Uterus (tissue), 4 donors: ENCODE data around the gene MON1B. TPM values are rescaled to one million over a fixed set of nuclear protein-coding genes. Genes with fewer than 3 reads are reported as not detected.

Experiments used
- DNase-seq, 2 donors: peaks; one replicate each; pipeline ENCODE4 v3.0.0-alpha.2; 2019 to 2020
- H3K27ac ChIP-seq, 2 donors: fragments of 200-600 bp; sonication (generic); 1 replicate in 1 of 2; 2 replicates in 1 of 2; pipeline ENCODE4 v1.5.1; 2016 to 2018
- H3K27me3 ChIP-seq, 2 donors: fragments of 200-600 bp; sonication (generic); one replicate each; pipeline ENCODE4 v1.5.1; 2018 to 2019; ENCODE audit warnings: control low read depth in 1 of 2
- H3K36me3 ChIP-seq, 2 donors: fragments of 200-600 bp; sonication (generic); one replicate each; pipeline ENCODE4 v1.5.1; 2019; ENCODE audit warnings: control low read depth in 1 of 2
- H3K4me1 ChIP-seq, 2 donors: fragments of 200-600 bp; sonication (generic); one replicate each; pipeline ENCODE4 v1.5.1; 2018 to 2019; ENCODE audit warnings: control low read depth in 1 of 2
- H3K4me3 ChIP-seq, 2 donors: fragments of 200-600 bp; sonication (generic); 1 replicate in 1 of 2; 2 replicates in 1 of 2; pipeline ENCODE4 v1.5.1; 2018 to 2019; ENCODE audit warnings: mild to moderate bottlenecking in 1 of 2
- H3K9me3 ChIP-seq, 2 donors: fragments of 200-600 bp; sonication (generic); one replicate each; pipeline ENCODE4 v1.5.1; 2019; ENCODE audit warnings: control low read depth in 1 of 2
- CTCF ChIP-seq, 4 experiments: fragments of 200-600 bp in 2 of 4; fragments of 450-650 bp in 2 of 4; sonication (generic) in 2 of 4; IDR thresholded peaks; one replicate each; pipeline ENCODE4 v1.5.1; 2016 to 2019; ENCODE audit warnings: antibody characterized with exemption in 4 of 4, mild to moderate bottlenecking in 2 of 4, moderate library complexity in 1 of 4
- POLR2A ChIP-seq, 2 donors: fragments of 450-650 bp; IDR thresholded peaks; one replicate each; pipeline ENCODE4 v1.6.1; 2016; ENCODE audit warnings: antibody characterized with exemption in 2 of 2, mild to moderate bottlenecking in 1 of 2, moderate library complexity in 1 of 2
- intact Hi-C: fragments of 100-400 bp; cut with DNase I; formaldehyde crosslinking; loops from one replicate; pipeline ENCODE4 v1.15.1; 2023; ENCODE audit warnings: low total_unique reads
- total RNA-seq, 4 donors: library from RNA; depleted of rRNA in 3 of 4; stranded (reverse); fragments of >200 nt in 3 of 4; gene quantifications; one replicate each; pipeline versions ENCODE4 v1.1.0 to v1.2.4, GENCODE V29; 2014 to 2023
- donor health status: DM: yes; HTN: yes; CAD: no.

Gene MON1B
- total RNA-seq, 4 donors from 2014 or later: 1.3 to 35.8 (median 20.2) TPM

- H3K27me3 ChIP-seq: no peaks in the 10 kb centered on the region
- no peak for DNase-seq
- H3K4me3 ChIP-seq: peak overlapping the region; percentile 69 to 97
- H3K9me3 ChIP-seq: no peaks in the 10 kb centered on the region
- no peaks in the 10 kb centered on the region for H3K36me3 ChIP-seq
- H3K27ac ChIP-seq: peak overlapping the region; percentile 94 to 95
- no peaks in the 10 kb centered on the region for H3K4me1 ChIP-seq
- TF ChIP-seq CTCF (IDR thresholded peaks at IDR 0.05) (no peak), POLR2A (IDR thresholded peaks at IDR 0.05) (no peak)
- intact Hi-C loops: no loop called here
These were observed 856 bp upstream of the MON1B start for GRCh38 chr16:77190190-77190477.

DNA sequence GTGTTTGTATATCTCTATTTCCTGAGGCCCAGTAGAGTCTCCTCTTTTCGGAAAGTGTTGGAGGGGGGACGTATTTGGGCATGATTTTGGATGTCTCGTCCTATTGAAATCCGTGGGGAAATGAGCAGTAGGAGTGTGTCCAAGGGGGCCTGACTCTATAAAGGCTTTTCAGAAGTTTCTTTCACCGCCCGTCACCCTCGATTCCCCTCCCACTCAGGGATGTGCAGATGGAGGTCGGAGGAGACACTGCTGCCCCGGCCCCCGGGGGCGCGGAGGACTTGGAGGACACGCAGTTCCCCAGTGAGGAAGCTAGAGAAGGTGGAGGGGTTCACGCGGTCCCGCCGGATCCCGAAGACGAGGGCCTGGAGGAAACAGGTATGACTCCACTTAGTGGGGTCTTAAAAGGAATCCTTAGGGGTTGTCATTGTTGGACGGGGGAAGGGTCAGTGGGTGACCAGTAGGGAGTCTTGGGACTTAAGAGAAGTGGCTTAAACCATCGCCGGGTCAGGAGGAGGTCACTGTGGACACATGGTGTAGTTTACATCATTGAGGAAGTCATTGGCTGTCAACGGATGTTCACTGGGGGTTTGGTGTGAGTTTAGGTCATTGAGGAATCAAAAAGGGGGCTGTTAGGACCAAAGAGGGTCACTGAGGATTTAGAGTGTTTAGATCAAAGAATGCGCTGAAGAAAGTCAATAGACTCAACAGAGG, 424 bp downstream of the MON1B start:
- intact Hi-C loops: no loop called here
- peak overlapping the region; percentile 69 to 97 for H3K4me3 ChIP-seq
- DNase-seq: peak; percentile 31 to 34
- TF ChIP-seq CTCF (IDR thresholded peaks at IDR 0.05) (no peak), POLR2A (IDR thresholded peaks at IDR 0.05) (no peak)
- no peaks in the 10 kb centered on the region for H3K4me1 ChIP-seq
- no peaks in the 10 kb centered on the region for H3K36me3 ChIP-seq
- H3K27ac ChIP-seq: peak overlapping the region; percentile 94 to 95
- H3K9me3 ChIP-seq: no peaks in the 10 kb centered on the region
- no peaks in the 10 kb centered on the region for H3K27me3 ChIP-seq

- Histone ChIP-seq H3K36me3 (no peaks in the 10 kb centered on the region), H3K27me3 (no peaks in the 10 kb centered on the region), H3K4me1 (no peaks in the 10 kb centered on the region), H3K4me3 (no peak overlapping the region), H3K9me3 (no peaks in the 10 kb centered on the region), H3K27ac (no peak overlapping the region)
- DNase-seq: no peak
- intact Hi-C loops: no loop called here
- TF ChIP-seq CTCF (IDR thresholded peaks at IDR 0.05): no peak
These were observed 2.4 kb downstream of the MON1B start for GRCh38 chr16:77193377-77193776.

GRCh38 chr16:77194295-77195231, 3.6 kb downstream of the MON1B start:
- H3K4me1 ChIP-seq: no peaks in the 10 kb centered on the region
- no peak for DNase-seq
- H3K27me3 ChIP-seq: no peaks in the 10 kb centered on the region
- no peak overlapping the region for H3K4me3 ChIP-seq
- no peaks in the 10 kb centered on the region for H3K36me3 ChIP-seq
- H3K27ac ChIP-seq: no peak overlapping the region
- H3K9me3 ChIP-seq: no peaks in the 10 kb centered on the region
- no peak for TF ChIP-seq POLR2A (IDR thresholded peaks at IDR 0.05)
- TF ChIP-seq CTCF (IDR thresholded peaks at IDR 0.05): no peak
- intact Hi-C loops: no loop called here

- no peak for DNase-seq
- Histone ChIP-seq H3K27ac (no peak overlapping the region), H3K4me3 (no peak overlapping the region), H3K27me3 (no peaks in the 10 kb centered on the region), H3K36me3 (no peaks in the 10 kb centered on the region), H3K4me1 (no peaks in the 10 kb centered on the region), H3K9me3 (no peaks in the 10 kb centered on the region)
- intact Hi-C loops: no loop called here
- no peak for TF ChIP-seq CTCF (IDR thresholded peaks at IDR 0.05)
- TF ChIP-seq POLR2A (IDR thresholded peaks at IDR 0.05): no peak
These were observed 4.4 kb downstream of the MON1B start for GRCh38 chr16:77195411-77195810.
